Subcutaneous abdominal adipose tissue (tissue), 5 donors: ENCODE measurements around the gene TSPAN31.
A peak's percentile ranks its signal among the peaks of the same experiment; 100 is the strongest.
"Not testable (repeated sequence)": the region's sequence is repeated elsewhere in the genome, so short reads cannot be mapped to it uniquely, and the experiment has no call there.

ENCODE experiments used
- H3K27ac ChIP-seq: one replicate; pipeline ENCODE4 v1.7.0; 2013; ENCODE audit warnings: low read depth, mild to moderate bottlenecking, inconsistent platforms, low read length, moderate library complexity
- H3K27me3 ChIP-seq, 5 donors: one replicate each; pipeline ENCODE4 v1.7.0; 2013; ENCODE audit warnings: low read length in 5 of 5, inconsistent platforms in 1 of 5; ENCODE audit not compliant: control insufficient read depth in 5 of 5, insufficient read depth in 4 of 5
- H3K36me3 ChIP-seq, 5 donors: one replicate each; pipeline ENCODE4 v1.7.0; 2013; ENCODE audit warnings: low read length in 5 of 5; ENCODE audit not compliant: control insufficient read depth in 5 of 5, insufficient read depth in 5 of 5
- H3K4me1 ChIP-seq, 5 donors: one replicate each; pipeline ENCODE4 v1.7.0; 2013; ENCODE audit warnings: low read length in 5 of 5, mild to moderate bottlenecking in 3 of 5, moderate library complexity in 1 of 5; ENCODE audit not compliant: control insufficient read depth in 5 of 5, insufficient read depth in 5 of 5
- H3K4me3 ChIP-seq, 5 donors: one replicate each; pipeline ENCODE4 v1.7.0; 2013; ENCODE audit warnings: low read length in 5 of 5, low read depth in 1 of 5
- H3K9ac ChIP-seq, 5 donors: one replicate each; pipeline ENCODE4 v1.7.0; 2013; ENCODE audit warnings: low read length in 5 of 5, mild to moderate bottlenecking in 4 of 5, moderate library complexity in 3 of 5
- H3K9me3 ChIP-seq, 5 donors: one replicate each; pipeline ENCODE4 v1.7.0; 2013; ENCODE audit warnings: low read length in 5 of 5; ENCODE audit not compliant: control insufficient read depth in 5 of 5
- donor health status: healthy.
- donor health status: healthy.
- donor health status: healthy.
- donor health status: healthy.
- donor health status: healthy.

Gene TSPAN31

DNA sequence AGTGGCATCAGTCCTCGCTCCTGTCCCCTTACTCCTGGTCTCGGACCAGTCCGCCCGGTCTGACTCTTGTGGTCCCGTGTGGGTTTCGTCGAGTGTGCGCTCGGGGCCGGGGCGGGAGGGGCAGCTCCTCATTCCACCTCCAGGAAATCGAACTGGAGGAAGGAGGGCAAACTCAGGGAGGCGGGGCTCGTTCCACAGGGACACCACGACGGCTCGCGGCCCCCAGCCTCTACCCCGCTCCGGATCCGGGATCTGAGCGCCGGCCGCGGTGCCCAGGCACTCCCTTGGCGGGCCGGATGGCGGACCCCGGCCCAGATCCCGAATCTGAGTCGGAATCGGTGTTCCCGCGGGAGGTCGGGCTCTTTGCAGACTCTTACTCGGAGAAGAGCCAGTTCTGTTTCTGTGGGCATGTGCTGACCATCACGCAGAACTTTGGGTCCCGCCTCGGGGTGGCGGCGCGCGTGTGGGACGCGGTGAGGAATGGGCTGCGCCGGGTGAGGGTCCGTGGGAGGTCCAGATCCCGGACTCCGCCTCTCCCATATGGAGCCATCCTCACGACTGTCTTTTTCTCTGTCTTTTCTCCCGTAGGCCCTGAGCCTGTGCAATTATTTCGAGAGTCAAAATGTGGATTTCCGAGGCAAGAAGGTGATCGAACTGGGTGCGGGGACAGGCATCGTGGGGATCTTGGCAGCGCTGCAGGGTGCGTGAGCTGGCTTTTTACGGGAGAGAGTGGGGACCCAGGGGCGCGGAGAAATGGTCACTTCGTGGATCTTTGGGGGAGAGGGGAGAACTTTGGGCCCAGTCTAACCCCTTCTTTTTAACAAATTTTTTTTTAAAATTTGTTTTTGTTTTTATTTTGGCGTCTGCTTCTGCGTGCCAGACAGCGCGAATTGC is 27.8 kb downstream of the TSPAN31 start, which contains the start of gene EEF1AKMT3:
Gene EEF1AKMT3 (plus strand): TSS at position 186 of the 894 bp plus-strand sequence. CDS start 111 bp downstream, at position 297.
- Histone ChIP-seq H3K36me3 (peaks cover 3 to 27% (median 18%) of the 10 kb centered on the region in 5 donors), H3K4me3 (peak within 1 kb of the TSS; percentile 90 to 98 (median 96)), H3K9me3 (no peaks in the 10 kb centered on the region), H3K4me1 (peaks cover 2 to 28% (median 26%) of the 10 kb centered on the region in 5 donors), H3K27me3 (peaks cover 0 to 3% (median 0%) of the 10 kb centered on the region in 5 donors), H3K9ac (peak within 1 kb of the TSS; percentile 63 to 97 (median 88)), H3K27ac (peak within 1 kb of the TSS; percentile 97)

GRCh38 chr12:57774634-57775033 is 29.8 kb downstream of the TSPAN31 start:
- H3K4me3 ChIP-seq, H3K9ac ChIP-seq, H3K9me3 ChIP-seq, H3K27ac ChIP-seq, H3K27me3 ChIP-seq: not testable (repeated sequence)
- Histone ChIP-seq H3K4me1 (peaks cover 2 to 28% (median 26%) of the 10 kb centered on the region in 5 donors), H3K36me3 (peaks cover 0 to 19% (median 9%) of the 10 kb centered on the region in 5 donors)

DNA sequence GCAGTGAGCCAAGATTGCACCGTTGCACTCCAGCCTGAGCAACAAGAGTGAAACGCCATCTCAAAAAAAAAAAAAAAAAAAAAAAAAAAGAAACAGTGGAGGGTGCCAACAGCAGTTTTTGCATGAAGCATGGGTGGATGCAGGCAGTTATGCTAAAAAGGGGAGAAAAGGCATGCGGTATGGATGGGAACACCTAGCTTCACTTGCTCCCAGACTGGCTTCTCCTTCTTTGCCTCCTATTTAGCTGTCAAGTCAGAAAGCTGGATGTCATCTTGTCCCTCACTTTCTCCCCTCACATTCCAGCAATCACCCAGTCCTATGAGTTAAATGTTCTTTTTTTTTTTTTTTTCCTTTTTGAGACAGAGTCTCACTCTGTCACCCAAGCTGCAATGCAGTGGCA is 30.2 kb downstream of the TSPAN31 start:
- no peak overlapping the region for H3K4me3 ChIP-seq
- no peaks in the 10 kb centered on the region for H3K9me3 ChIP-seq
- H3K27ac ChIP-seq: no peak overlapping the region
- no peaks in the 10 kb centered on the region for H3K27me3 ChIP-seq
- H3K4me1 ChIP-seq: peaks cover 2 to 28% (median 26%) of the 10 kb centered on the region in 5 donors
- peaks cover 0 to 17% (median 7%) of the 10 kb centered on the region in 5 donors for H3K36me3 ChIP-seq
- no peak overlapping the region for H3K9ac ChIP-seq

- Histone ChIP-seq H3K27me3 (no peaks in the 10 kb centered on the region), H3K36me3 (peaks cover 0 to 19% (median 10%) of the 10 kb centered on the region in 5 donors), H3K4me3 (no peak overlapping the region), H3K4me1 (peaks cover 2 to 28% (median 26%) of the 10 kb centered on the region in 5 donors), H3K9ac (no peak overlapping the region), H3K9me3 (no peaks in the 10 kb centered on the region), H3K27ac (no peak overlapping the region)
Measured at GRCh38 chr12:57775563-57776246, 30.9 kb downstream of the TSPAN31 start.

GRCh38 chr12:57776247-57776587 is 31.4 kb downstream of the TSPAN31 start:
- Histone ChIP-seq H3K4me1 (peaks cover 2 to 24% (median 21%) of the 10 kb centered on the region in 5 donors), H3K27ac (no peak overlapping the region), H3K9ac (no peak overlapping the region), H3K27me3 (no peaks in the 10 kb centered on the region), H3K9me3 (no peaks in the 10 kb centered on the region), H3K4me3 (no peak overlapping the region), H3K36me3 (peaks cover 0 to 19% (median 12%) of the 10 kb centered on the region in 5 donors)

DNA sequence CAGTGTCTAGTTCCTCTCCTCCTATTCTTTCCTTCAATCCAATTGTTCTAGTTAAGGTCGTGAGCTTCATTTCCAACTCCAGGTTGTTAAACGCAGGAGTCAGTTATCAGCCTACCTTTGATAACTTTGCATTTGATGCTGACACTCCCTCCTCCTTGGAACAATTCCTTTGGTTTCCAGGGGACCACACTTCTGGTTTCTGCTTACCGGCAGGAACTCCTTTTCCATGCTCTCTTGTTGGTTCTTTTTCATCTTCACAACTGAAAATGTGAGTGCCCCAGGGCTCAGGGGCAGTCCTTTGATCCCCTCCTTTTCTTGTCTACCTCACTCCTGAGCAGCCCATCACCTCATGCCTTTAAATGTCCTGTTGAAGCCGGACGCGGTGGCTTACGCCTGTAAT is 32.5 kb downstream of the TSPAN31 start:
- Histone ChIP-seq H3K9ac (no peak overlapping the region), H3K27ac (no peak overlapping the region), H3K27me3 (no peaks in the 10 kb centered on the region), H3K4me3 (no peak overlapping the region), H3K9me3 (no peaks in the 10 kb centered on the region), H3K4me1 (peaks cover 0 to 16% (median 12%) of the 10 kb centered on the region in 5 donors), H3K36me3 (peaks cover 0 to 19% (median 12%) of the 10 kb centered on the region in 5 donors)

GRCh38 chr12:57777911-57778310 is 33.1 kb downstream of the TSPAN31 start:
- peaks cover 0 to 16% (median 9%) of the 10 kb centered on the region in 5 donors for H3K4me1 ChIP-seq

GRCh38 chr12:57779736-57780135 is 34.9 kb downstream of the TSPAN31 start:
- Histone ChIP-seq H3K27me3 (no peaks in the 10 kb centered on the region), H3K27ac (no peak overlapping the region), H3K4me3 (no peak overlapping the region), H3K9ac (no peak overlapping the region), H3K4me1 (peaks cover 5 to 21% (median 15%) of the 10 kb centered on the region in 5 donors), H3K36me3 (peaks cover 0 to 19% (median 16%) of the 10 kb centered on the region in 5 donors), H3K9me3 (no peaks in the 10 kb centered on the region)

More at GRCh38 chr12:57777911-57778310, 33.1 kb downstream of the TSPAN31 start:
- no peak overlapping the region for H3K9ac ChIP-seq
- no peak overlapping the region for H3K4me3 ChIP-seq
- peaks cover 0 to 19% (median 12%) of the 10 kb centered on the region in 5 donors for H3K36me3 ChIP-seq
- H3K27me3 ChIP-seq: no peaks in the 10 kb centered on the region
- H3K9me3 ChIP-seq: no peaks in the 10 kb centered on the region
- H3K27ac ChIP-seq: no peak overlapping the region

DNA sequence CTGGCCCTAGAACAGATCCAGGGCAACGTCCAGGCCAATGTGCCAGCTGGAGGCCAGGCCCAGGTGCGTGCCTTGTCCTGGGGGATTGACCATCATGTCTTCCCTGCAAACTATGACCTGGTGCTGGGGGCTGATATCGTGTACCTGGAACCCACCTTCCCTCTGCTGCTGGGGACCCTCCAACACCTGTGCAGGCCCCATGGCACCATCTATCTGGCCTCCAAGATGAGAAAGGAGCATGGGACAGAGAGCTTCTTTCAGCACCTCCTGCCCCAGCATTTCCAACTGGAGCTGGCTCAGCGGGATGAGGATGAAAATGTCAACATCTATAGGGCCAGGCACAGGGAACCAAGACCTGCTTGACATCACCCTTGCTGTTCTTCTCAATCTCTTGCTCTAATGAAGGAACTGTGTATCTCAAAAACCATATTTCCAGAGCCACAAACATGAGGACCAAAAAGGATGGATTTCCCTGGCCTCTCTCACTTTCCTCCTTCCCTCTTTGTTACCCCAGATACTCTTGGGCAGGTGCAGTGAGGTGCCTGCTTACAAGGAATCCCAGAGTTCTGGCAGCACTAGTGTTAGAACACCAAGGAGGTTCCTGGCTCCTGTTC is 35.6 kb downstream of the TSPAN31 start:
- peaks cover 0 to 17% (median 15%) of the 10 kb centered on the region in 5 donors for H3K36me3 ChIP-seq
- H3K4me3 ChIP-seq: no peak overlapping the region
- H3K9me3 ChIP-seq: no peaks in the 10 kb centered on the region
- no peak overlapping the region for H3K27ac ChIP-seq
- no peak overlapping the region for H3K9ac ChIP-seq
- peaks cover 5 to 21% (median 15%) of the 10 kb centered on the region in 5 donors for H3K4me1 ChIP-seq
- H3K27me3 ChIP-seq: no peaks in the 10 kb centered on the region
